ENCODE data around the gene INTS4.
"Not testable (repeated sequence)": the region's sequence is repeated elsewhere in the genome, so short reads cannot be mapped to it uniquely, and the experiment has no call there.

DNA sequence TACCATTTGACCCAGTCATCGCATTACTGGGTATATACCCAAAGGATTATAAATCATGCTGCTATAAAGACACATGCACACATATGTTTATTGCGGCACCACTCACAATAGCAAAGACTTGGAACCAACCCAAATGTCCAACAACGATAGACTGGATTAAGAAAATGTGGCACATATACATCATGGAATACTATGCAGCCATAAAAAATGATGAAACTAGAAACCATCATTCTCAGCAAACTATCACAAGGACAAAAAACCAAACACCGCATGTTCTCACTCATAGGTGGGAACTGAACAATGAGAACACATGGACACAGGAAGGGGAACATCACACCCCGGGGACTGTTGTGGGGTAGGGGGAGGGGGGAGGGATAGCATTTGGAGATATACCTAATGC, 105.4 kb downstream of the INTS4 start:
- not testable (repeated sequence) for TF ChIP-seq ZNF384 (IDR thresholded peaks at IDR 0.05); FOXM1 (IDR thresholded peaks at IDR 0.05; ENCODE audit: borderline replicate concordance); FOXA1 (IDR thresholded peaks at IDR 0.05); SUZ12 (IDR thresholded peaks at IDR 0.05); NFRKB (IDR thresholded peaks at IDR 0.05); L3MBTL2 (conservative IDR thresholded peaks at IDR 0.05); SP1 (IDR thresholded peaks at IDR 0.05); ARNT (IDR thresholded peaks at IDR 0.05); CTBP1 (IDR thresholded peaks at IDR 0.05; ENCODE audit: borderline replicate concordance)
